ENCODE data around the gene NUDT2. TPM values are rescaled to one million over a fixed set of nuclear protein-coding genes. Genes with fewer than 3 reads are reported as not detected.

The NUDT2 gene
- total RNA-seq, 1 experiment from 2014 or later: 17.8 TPM

DNA sequence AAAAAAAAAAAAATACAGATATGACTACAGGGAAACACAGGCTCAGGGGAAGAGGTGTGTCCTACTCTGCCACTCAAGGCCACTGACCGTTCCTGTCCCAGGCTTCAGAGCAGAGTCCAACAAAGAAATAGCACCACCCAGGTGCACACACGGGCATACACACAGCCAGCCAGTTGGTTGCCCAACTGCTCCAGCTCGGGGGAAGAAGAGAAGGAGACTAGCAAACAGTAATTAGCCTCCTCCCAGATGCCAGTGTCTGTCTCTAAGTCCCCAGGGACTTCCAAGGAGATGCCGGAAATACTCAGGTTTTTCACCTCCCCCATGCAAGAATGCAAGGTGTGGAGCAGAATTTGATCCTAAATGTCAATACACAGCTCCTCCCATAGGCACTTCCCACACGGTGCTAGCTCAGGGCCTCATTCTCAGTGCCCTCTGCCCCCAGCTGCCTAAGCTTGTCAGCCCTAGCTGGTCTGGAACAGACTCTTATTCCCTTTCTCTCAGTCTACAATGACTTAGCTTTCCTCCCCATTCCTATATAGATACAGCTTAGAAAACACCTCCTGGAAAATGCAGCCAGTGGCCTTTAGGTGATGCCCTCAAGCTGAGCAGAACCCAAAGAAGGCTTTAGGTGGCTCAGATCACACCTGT is 45.7 kb downstream of the NUDT2 start:
- peak; percentile 0 for ATAC-seq
- peak overlapping the region; percentile 83 for H3K27ac Mint-ChIP-seq

DNA sequence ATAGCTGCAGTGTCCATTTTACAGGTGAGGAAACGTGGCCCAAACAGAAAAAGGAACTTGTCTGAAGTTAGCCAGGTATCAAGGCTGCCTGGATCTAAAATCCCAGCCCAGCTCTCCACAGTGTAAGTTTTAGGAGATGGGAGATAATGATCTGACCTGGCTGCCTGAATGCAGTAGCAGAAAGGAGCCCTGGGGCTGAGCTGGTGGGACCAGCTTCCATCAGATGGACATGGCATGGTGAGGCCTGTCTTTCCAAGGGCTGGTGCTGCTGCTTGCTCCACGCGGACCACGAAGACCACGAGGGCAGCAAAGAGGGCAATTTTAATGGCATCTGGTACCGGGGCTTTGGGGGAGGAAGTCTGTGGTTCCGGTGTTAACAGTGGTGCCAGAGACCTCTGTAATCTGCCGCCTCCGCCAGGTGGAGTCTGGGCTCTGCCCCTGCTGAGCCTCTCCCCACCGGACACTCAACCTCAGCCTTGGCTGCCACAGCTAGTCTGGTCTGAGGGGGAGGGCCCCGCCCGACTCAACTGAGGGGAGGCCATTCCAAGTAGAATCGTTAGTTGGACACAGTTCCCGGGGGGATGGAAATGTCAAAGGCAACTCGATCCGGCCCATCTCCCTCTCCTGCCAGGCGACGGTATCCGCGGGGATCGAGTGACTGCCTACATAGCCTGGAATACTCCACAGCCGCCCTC is 46.7 kb downstream of the NUDT2 start:
- CTCF ChIA-PET: interaction anchor here (0.8 to 7.9 kb wide), 12 partner anchors 9 to 216 kb away, joined by 3 to 168 read pairs (median 5); partner anchors contain the start of genes DNAI1 and FAM219A
- peak; percentile 63 for DNase-seq (ENCODE audit: low spot score)
- POLR2A ChIA-PET: interaction anchor here (0.8 to 1.5 kb wide), 4 partner anchors 12 to 42 kb away, joined by 3 read pairs; no protein-coding TSS in a partner anchor
- Mint-ChIP-seq H3K4me3 (peak overlapping the region; percentile 93), H3K36me3 (peaks cover 8% of the 10 kb centered on the region), H3K27ac (peak overlapping the region; percentile 82; the same call in 1 of the 2 replicates), H3K27me3 (ENCODE audit: low read depth) (peaks cover 25% of the 10 kb centered on the region), H3K9me3 (no peaks in the 10 kb centered on the region), H3K4me1 (peaks cover 29% of the 10 kb centered on the region)
- peak; percentile 8 for ATAC-seq
- peak; percentile 21; the same call in 1 of the 2 replicates for TF ChIP-seq FOXP4 (CRISPR knock-in tag; IDR thresholded peaks at IDR 0.05)
- TF ChIP-seq PRDM15 (CRISPR knock-in tag; IDR thresholded peaks at IDR 0.05): no peak
- TF ChIP-seq, protein P1, sequence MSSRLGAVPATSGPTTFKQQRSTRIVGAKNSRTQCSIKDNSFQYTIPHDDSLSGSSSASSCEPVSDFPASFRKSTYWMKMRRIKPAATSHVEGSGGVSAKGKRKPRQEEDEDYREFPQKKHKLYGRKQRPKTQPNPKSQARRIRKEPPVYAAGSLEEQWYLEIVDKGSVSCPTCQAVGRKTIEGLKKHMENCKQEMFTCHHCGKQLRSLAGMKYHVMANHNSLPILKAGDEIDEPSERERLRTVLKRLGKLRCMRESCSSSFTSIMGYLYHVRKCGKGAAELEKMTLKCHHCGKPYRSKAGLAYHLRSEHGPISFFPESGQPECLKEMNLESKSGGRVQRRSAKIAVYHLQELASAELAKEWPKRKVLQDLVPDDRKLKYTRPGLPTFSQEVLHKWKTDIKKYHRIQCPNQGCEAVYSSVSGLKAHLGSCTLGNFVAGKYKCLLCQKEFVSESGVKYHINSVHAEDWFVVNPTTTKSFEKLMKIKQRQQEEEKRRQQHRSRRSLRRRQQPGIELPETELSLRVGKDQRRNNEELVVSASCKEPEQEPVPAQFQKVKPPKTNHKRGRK (CRISPR knock-in tag; IDR thresholded peaks at IDR 0.05; ENCODE audit: borderline replicate concordance): no peak
- TF ChIP-seq SP1 (CRISPR knock-in tag; conservative IDR thresholded peaks at IDR 0.05): no peak
- TF ChIP-seq ZNF232 (CRISPR knock-in tag; IDR thresholded peaks at IDR 0.05): no peak
- no peak for TF ChIP-seq ZNF219 (CRISPR knock-in tag; IDR thresholded peaks at IDR 0.05; ENCODE audit: borderline replicate concordance)
- TF ChIP-seq TEAD4 (CRISPR knock-in tag; IDR thresholded peaks at IDR 0.05): no peak
- peak; percentile 56; the same call in 1 of the 2 replicates for TF ChIP-seq ETV6 (CRISPR knock-in tag; IDR thresholded peaks at IDR 0.05)
- TF ChIP-seq ZNF263 (CRISPR knock-in tag; IDR thresholded peaks at IDR 0.05; ENCODE audit: low read depth): no peak

More for the DNA sequence above, 45.7 kb downstream of the NUDT2 start:
- CTCF ChIA-PET: interaction anchor here (0.7 to 7.9 kb wide), 10 partner anchors 8 to 216 kb away, joined by 3 to 168 read pairs (median 4); no protein-coding TSS in a partner anchor
- H3K4me1 Mint-ChIP-seq: peaks cover 26% of the 10 kb centered on the region
- peaks cover 17% of the 10 kb centered on the region for H3K27me3 Mint-ChIP-seq (ENCODE audit: low read depth)
- POLR2A ChIA-PET: interaction anchor here (1.0 to 1.5 kb wide), 4 partner anchors 29 to 43 kb away, joined by 3 to 5 read pairs (median 4); no protein-coding TSS in a partner anchor
- no peaks in the 10 kb centered on the region for H3K9me3 Mint-ChIP-seq
- DNase-seq (ENCODE audit: low spot score): peak; percentile 33
- H3K4me3 Mint-ChIP-seq: peak overlapping the region; percentile 93
- TF ChIP-seq SMAD3 (CRISPR knock-in tag; IDR thresholded peaks at IDR 0.05; ENCODE audit: borderline replicate concordance) (no peak), CREB1 (CRISPR knock-in tag; IDR thresholded peaks at IDR 0.05) (peak; percentile 43; the same call in 1 of the 2 replicates)
- peaks cover 17% of the 10 kb centered on the region for H3K36me3 Mint-ChIP-seq

Measured in WTC11 (cell line).